Left lung (tissue), 10 donors: ENCODE measurements around the gene DKK3. TPM values are rescaled to one million over a fixed set of nuclear protein-coding genes. Genes with fewer than 3 reads are reported as not detected.

Source experiments
- ATAC-seq: fragments of 200-7000 bp; cut with Tn5 transposase; one replicate; pipeline ENCODE4 v1.9.1; 2020; ENCODE audit warnings: moderate library complexity
- DNase-seq, 4 donors: peaks; one replicate each; pipeline ENCODE4 v3.0.0-alpha.2; 2013 to 2020
- H3K27ac ChIP-seq, 2 donors: fragments of 200-600 bp; sonication (generic) in 1 of 2; one replicate each; pipeline versions ENCODE4 v1.5.0 to v1.8.0; 2020 to 2021
- H3K27me3 ChIP-seq, 2 donors: fragments of 200-600 bp; sonication (generic) in 1 of 2; one replicate each; pipeline versions ENCODE4 v1.5.0 to v1.8.0; 2020 to 2021
- H3K36me3 ChIP-seq, 2 donors: fragments of 200-600 bp; sonication (generic) in 1 of 2; one replicate each; pipeline versions ENCODE4 v1.5.0 to v1.8.0; 2020 to 2021
- H3K4me1 ChIP-seq, 2 donors: fragments of 200-600 bp; one replicate each; pipeline ENCODE4 v1.8.0; 2021
- H3K4me3 ChIP-seq, 2 donors: fragments of 200-600 bp; sonication (generic) in 1 of 2; one replicate each; pipeline versions ENCODE4 v1.5.0 to v1.8.0; 2020 to 2021; ENCODE audit warnings: mild to moderate bottlenecking in 1 of 2
- H3K9me3 ChIP-seq, 2 donors: fragments of 200-600 bp; sonication (generic) in 1 of 2; one replicate each; pipeline versions ENCODE4 v1.5.0 to v1.8.0; 2020 to 2021
- CTCF ChIP-seq, 2 donors: fragments of 200-600 bp; sonication (generic) in 1 of 2; IDR thresholded peaks; one replicate each; pipeline versions ENCODE4 v1.5.0 to v1.8.0; 2021; ENCODE audit warnings: antibody characterized with exemption in 2 of 2
- intact Hi-C, 2 donors: fragments of 100-400 bp; cut with DNase I; formaldehyde crosslinking; loops; one replicate each; pipeline versions ENCODE4 v1.11.2 to v1.14.2; 2022
- polyA plus RNA-seq, 6 donors: library from polyadenylated mRNA; unstranded; fragments of 120-200 nt; gene quantifications; one replicate each; pipeline ENCODE4 v1.2.1, GENCODE V29; 2013; ENCODE audit not compliant: insufficient read length in 6 of 6
- total RNA-seq, 2 donors: library from RNA; stranded (reverse); fragmentation: NEBNext Ultra II Directional; extraction: Animal tissue kit (Norgen Biotek cat#: 25700); gene quantifications; one replicate each; pipeline ENCODE4 v1.2.1, GENCODE V29; 2021
- donor health status: DM: no; HTN: yes; CAD: no.
- donor health status: DM: no; HTN: no; CAD: no.

The DKK3 gene
- total and polyA plus RNA-seq, 8 donors = 122 to 198 (median 167) TPM

DNA sequence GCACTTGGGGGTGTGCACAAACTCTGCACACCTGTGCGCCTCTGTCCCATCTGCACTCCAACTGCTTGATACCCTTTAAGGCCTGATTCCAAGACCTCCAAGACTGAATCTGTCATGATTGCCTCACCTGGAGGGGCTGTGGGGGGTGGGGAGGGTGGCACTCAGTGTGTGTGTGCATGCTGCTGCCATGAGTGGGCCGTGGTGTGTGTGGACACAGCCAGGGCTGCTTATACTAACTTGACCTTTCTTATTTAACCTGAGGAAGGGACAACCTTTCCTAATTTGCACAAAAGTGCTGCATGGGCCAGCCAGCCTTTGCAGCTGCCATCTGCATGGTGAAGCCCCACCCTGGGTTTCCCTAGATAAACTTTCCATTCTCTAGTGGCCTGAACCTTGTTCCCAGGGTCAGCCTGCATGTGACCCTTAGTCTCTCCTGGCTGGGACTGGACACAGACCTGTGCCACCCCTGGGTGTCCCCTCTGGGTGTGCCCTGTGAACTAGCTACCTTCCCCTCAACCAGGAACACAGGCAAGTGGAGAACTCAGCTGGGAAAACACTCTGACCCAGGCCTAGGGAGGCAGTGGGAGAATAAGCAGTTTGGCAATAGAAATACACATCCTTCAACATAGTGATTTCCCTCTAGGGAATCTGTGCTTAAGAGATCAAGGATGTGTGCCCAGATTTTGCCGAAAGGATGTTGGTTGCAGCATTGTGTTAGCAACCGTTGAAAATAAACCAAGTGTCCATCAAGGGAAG lies 45.4 kb upstream of the DKK3 start:
- Histone ChIP-seq H3K4me1 (no peaks in the 10 kb centered on the region), H3K36me3 (no peaks in the 10 kb centered on the region), H3K4me3 (no peak overlapping the region), H3K27me3 (no peaks in the 10 kb centered on the region), H3K9me3 (peaks cover 0 to 6% of the 10 kb centered on the region in 2 donors), H3K27ac (no peak overlapping the region)
- DNase-seq (no peak), ATAC-seq (no peak)
- intact Hi-C loops = loop anchor here in 1 of 2 donors (10.0 kb wide), 1 partner anchor 181 kb away; no protein-coding TSS in a partner anchor
- no peak for TF ChIP-seq CTCF (IDR thresholded peaks at IDR 0.05)

- Histone ChIP-seq H3K9me3 (peaks cover 0 to 6% of the 10 kb centered on the region in 2 donors), H3K4me1 (no peaks in the 10 kb centered on the region), H3K36me3 (no peaks in the 10 kb centered on the region), H3K4me3 (no peak overlapping the region), H3K27ac (no peak overlapping the region), H3K27me3 (no peaks in the 10 kb centered on the region)
- ATAC-seq = no peak
- no peak for TF ChIP-seq CTCF (IDR thresholded peaks at IDR 0.05)
- DNase-seq = no peak
- intact Hi-C loops = loop anchor here in 1 of 2 donors (10.0 kb wide), 1 partner anchor 182 kb away; no protein-coding TSS in a partner anchor
Measured at GRCh38 chr11:12052676-12053605, 44.5 kb upstream of the DKK3 start.

GRCh38 chr11:12051287-12051662 lies 42.8 kb upstream of the DKK3 start:
- ATAC-seq = peak; percentile 37
- Histone ChIP-seq H3K27me3 (no peaks in the 10 kb centered on the region), H3K36me3 (no peaks in the 10 kb centered on the region), H3K9me3 (no peaks in the 10 kb centered on the region), H3K4me1 (peaks cover 0 to 15% of the 10 kb centered on the region in 2 donors), H3K27ac (no peak overlapping the region), H3K4me3 (no peak overlapping the region)
- TF ChIP-seq CTCF (IDR thresholded peaks at IDR 0.05) = no peak
- no peak for DNase-seq
- intact Hi-C loops = loop anchor here in 1 of 2 donors (10.0 kb wide), 1 partner anchor 184 kb away; no protein-coding TSS in a partner anchor

- intact Hi-C loops = loop anchor here in 1 of 2 donors (10.0 kb wide), 1 partner anchor 184 kb away; no protein-coding TSS in a partner anchor
Measured at GRCh38 chr11:12050470-12051286, 42.3 kb upstream of the DKK3 start.

More at GRCh38 chr11:12050470-12051286, 42.3 kb upstream of the DKK3 start:
- Histone ChIP-seq H3K27ac (no peak overlapping the region), H3K4me3 (no peak overlapping the region), H3K9me3 (no peaks in the 10 kb centered on the region), H3K36me3 (no peaks in the 10 kb centered on the region), H3K27me3 (no peaks in the 10 kb centered on the region), H3K4me1 (peaks cover 0 to 18% of the 10 kb centered on the region in 2 donors)
- TF ChIP-seq CTCF (IDR thresholded peaks at IDR 0.05) = no peak
- no peak for DNase-seq
- peak; percentile 23 for ATAC-seq
